NCI-H460 (cell line): ENCODE data around the gene TP63. TPM values are rescaled to one million over a fixed set of nuclear protein-coding genes. Genes with fewer than 3 reads are reported as not detected.

Source experiments
- DNase-seq: peaks from one replicate; pipeline ENCODE4 v3.0.0-alpha.2; 2016; ENCODE audit warnings: low read depth; ENCODE audit errors: extremely low read depth
- total RNA-seq: library from RNA; depleted of rRNA; stranded (reverse); fragments of >200 nt; shearing (Covaris generic); gene quantifications from 2 replicates; pipeline ENCODE4 v1.2.3, GENCODE V29; 2014

The TP63 gene
- total RNA-seq, 1 experiment from 2014 or later = not detected

DNA sequence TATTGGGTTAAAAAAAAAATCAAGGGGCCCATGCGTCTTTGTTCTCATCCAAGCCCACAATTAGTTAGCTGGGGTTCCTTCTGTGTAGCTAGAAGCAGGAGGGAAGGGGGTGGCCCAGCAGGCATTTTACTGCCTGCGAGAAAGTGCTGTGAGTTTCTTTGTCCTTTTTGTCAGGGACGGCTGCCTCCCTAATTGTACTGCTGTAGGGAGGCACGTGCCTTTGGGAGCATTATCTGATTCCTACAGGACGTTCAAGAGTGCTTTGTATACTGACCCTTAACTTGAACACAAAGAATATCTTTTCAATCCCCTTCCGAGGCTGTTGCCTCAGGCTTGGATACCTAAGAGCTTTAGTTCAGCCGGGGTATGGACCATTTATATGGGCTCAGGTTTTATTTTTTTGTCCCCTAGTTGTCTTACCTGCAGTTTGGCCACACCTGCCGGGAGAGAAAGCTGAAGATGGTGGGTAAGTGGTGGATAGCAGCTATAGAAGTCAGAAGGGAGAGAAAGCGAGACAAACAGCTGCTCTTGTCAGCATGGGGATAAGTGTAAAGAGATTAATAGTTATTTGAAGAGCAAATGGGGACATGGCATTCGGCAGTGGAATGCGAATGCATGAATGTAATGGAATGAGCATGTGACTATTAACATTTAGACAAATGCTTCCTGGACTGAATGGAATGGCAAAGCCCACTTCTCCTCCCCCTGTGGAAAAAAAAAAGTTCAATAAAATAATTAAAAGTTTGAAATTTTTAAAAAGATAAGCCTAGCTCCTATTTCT, 175.2 kb downstream of the TP63 start:
- no peak for DNase-seq

DNA sequence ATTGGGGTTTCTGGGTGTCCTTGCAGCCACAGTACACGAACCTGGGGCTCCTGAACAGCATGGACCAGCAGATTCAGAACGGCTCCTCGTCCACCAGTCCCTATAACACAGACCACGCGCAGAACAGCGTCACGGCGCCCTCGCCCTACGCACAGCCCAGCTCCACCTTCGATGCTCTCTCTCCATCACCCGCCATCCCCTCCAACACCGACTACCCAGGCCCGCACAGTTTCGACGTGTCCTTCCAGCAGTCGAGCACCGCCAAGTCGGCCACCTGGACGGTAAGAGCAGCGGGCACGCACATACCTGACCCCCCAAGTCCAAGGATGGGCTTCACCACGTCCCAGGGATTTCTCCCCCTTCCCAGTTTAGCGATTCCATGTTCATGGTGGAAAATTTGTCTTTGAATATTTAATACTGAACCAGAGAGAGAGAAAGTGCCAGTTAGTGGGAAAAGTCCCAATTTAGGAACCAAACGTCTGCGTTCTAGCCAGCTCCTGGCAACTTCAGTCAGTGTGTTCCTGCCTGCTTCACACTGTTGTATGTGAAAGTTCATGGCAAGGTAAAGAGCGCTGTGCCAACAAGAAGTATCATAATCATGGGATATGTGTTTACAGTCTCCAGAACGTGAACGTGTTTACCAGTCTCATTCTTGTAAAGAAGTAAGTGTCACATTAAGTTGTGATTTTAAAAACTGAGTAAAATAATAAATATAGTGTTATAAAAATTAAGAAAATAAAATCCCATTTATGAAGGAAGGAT, 177.2 kb downstream of the TP63 start:
- DNase-seq = no peak

DNA sequence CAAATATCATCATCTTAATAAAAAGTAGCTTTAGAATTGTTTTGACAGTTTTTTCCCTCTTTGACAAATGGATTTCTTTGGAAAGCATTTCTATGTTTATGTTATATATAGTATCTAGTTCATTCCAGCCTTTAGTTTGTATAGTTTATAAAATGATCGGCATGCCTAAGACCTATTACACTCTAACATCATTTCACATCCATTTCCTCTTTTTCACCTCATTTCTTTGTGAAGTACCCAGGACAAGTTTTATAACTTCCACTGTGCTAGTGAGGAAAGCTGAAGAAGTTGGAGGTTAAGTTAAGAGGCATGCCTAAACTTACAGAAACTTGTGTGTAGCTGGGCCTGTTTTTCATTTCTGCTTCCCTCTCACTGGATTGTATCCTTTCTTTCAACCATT, 178.4 kb downstream of the TP63 start:
- no peak for DNase-seq

DNA sequence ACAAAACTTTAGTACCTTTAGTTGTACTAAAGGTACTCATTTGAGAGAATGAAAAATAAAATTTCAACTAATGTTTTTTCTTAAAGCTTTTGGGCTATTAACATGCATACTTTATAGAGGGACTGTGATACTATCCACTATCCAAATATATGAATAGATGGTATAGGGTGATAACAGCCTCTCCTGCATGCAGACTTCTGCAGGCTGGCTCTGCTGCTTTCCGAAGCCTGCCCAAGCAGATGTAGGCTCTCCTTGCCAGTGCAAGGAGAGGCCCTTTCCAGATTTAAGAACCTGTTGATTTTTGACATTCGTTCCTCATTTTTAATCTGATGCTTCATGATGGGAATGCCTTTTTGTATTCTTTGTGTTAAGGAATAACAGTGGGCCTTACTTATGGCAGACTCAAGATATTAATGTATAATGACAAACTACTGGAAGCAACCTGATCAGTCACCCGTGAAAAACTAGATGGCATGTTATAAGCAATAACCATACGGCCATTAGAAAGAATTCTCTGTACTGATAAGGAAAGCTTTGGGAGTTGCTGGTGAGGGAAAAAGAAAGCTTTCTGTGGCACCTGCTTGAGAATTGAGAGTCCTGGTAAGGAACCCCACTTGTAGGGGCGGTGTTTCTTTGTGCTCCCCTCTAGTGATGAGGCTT, 181.7 kb downstream of the TP63 start:
- DNase-seq = no peak

DNA sequence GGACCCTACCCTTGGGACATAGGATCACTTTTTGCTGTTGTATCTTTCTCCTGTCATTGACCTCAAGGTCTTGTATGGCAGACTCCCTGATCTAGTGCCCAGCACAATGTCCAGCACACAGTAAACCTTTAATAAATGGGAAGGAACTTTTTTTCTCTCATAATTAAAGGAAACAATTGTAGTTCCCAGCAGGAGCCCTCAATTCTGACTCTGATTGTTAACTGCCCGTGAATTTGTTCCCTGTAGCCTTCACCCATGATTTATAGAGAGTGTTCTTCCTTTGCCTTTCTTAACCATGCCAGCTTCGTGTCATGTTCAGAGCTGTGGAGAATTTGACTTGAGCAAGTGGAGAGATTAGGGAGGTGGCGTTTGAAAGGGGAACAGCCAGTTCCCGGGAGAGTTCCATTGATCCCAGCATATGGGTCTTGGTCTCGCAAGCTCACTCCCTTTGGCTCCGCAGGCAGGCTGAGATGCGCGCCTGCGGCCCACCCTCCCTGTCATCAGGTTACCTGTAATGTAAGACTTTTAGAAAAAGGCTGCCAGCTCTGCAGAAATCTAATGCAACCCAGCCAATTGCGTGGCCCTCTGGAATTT, 182.6 kb downstream of the TP63 start:
- no peak for DNase-seq

DNA sequence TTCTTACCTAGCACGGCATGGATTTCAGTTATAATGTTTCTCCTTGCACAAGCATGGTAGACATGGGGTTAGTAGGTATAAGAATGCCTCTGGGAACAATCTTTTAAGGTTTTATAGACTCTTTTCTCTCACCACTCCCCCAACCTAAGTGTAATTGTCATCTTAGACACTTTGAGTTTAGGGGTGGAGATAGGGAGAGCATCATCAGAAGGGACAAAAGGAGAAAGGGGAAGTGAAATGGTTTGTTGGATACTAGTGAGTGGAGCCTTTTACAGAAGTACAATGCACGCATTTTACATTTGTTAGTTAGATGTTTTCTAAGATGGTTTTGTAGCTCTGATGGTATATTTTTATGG, 189.2 kb downstream of the TP63 start:
- no peak for DNase-seq

DNA sequence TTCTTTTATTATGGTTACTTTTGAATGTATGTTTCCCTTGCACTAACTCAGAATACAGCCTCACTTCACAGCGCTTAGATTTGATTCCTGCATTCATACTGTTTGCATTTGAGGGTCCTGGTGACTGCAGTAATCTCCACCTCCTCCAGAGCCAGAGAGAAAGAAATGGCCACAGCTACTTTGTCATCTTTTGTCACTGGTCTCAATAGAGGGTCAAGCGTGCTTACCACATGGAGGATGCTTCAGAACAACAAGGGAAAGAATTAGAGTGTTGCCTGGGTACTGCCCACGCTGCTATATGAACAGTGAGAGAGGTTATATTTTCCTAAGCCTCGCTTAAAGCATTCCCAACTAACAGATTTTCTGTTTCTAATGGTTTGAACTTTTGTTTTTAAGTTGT, 190.1 kb downstream of the TP63 start:
- no peak for DNase-seq

DNA sequence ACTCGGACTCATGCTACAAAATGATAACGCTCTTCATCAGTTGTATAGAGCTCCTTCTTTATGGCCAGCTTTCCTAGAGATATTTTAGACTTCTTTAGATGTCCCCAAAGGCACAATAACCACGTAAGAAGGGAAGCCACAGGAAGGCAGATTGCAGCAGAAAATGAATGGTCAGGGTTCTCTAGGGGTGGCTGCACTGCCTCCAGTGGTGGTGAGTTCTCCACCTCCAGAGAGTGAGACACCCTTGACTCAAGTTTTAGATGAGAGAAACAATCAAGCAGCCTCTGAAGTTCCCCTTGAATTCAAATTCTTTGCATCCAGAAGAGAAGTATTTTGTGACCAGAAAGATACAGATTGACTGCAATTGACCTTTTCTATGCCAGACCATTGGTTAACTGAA, 191.5 kb downstream of the TP63 start:
- no peak for DNase-seq

DNA sequence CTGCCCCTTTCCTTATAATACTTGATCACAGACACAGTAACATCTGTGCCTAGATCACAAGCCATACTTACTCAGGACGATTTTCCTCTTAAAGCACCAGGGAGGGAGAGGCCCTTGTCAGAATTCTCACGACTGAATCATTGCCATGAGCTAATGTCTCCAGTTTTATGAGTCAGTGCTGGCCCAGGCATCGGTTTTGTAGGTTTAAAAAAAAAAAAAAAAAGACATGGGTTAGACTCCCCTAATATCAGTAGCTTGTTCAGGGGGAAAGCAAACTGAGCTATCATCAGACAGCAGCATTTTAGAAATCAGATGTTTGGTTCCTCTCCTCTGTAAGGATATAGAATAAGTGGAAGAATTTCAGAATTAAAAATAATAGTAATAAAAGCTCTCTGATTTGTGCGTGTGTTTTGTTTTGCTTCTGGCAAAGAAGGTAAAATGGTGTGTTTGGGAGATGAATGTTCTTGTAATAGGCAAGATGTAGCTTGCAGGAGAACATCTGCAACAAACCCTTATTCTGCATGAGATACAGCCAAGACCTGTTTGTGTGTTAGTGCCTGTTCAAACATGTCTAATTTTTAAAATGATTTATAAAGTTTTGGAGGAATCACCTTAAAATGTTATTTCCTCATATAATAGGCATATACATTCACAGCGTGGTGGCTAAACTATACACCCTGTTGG, 193.6 kb downstream of the TP63 start:
- peak; percentile 2 for DNase-seq

DNA sequence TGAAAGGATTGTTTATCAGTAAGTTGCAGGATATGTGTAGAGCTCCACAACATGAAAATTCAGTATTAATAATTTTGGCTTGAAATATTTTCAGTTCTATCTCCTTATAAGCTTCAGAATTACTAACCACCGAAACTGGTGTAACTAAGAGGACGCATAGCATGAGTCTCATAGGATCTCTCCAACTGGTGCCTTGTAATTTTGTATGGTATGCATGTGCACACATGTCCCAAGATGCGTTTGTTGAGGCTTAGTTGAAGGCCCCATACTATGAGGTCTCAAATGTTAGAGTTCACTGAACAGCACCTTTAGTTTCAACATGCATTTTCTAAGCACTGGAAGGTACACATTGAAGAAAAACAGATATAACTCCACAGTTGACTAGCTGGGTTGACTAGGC, 195.4 kb downstream of the TP63 start:
- no peak for DNase-seq

DNA sequence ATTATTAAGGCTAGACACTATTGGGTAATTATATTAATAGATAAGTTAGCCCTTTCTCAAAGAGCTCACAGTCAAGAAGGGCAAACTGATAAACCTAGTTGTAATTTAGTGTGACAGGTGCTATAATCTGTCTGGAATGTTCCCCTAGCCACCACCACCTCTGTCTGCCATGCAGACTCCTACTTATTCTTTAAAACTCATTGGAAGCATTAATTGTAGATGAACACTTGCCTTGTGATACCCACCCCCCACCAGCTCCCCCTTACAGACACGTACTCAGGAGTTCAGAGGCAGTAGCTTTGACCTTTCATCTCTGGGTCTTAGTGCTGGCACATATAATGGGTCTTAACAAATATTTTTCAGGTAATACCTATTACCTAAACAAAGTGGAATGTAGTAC, 195.9 kb downstream of the TP63 start:
- no peak for DNase-seq

DNA sequence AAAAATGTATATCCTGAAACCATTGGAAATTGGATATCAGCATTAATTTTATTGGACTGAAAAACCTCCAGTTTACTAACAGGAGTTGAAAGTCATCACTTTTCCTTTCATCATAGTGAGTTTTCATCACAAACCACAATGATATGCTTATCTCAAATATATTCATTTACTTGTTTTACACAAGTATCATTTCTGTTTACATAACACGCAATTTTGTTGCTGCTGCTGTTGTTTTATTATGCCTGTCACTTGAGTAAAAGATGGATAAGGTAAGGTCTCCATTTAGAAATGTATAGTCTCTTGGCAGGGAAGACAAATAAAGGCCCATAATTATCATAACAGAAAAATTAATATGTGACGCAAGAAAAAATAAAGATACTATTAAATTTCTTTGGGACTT, 199.2 kb downstream of the TP63 start:
- no peak for DNase-seq

DNA sequence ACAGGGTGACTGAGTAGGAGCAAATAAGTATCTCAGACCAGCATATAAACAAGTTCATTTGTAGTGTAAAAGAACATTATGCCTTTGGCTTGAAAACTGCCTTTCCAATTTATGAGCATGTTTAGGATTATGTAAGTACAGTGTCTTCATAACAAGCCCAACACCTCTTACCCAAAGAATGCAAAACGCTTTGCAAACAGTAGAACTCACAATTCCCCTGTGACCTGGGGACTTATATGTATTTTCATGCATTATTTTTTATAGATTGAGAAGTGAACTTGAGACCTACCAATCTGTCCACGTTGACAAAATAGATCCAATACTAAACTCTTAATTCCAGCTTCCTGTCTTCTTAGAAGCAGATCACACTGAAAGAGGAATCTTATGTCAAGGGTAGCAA, 202.1 kb downstream of the TP63 start:
- no peak for DNase-seq

DNA sequence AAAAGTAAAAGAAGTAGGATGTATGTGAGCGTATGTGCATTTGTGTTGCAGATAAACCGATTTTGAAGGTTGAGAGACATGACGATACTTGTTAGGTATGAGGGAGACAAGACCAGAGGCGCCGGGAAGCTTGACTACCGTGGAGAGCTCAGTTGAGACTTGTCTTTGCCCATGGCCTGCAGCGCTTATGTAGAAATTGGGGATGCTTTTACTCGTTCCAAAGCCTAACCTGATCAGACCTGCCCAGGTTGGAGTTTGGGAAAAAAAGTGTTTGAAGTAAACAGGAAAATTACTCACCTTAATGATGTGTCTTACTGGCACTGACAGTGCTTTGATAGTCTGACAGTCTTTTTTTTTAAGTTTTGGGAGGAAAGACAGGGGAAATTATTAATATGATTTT, 202.8 kb downstream of the TP63 start:
- no peak for DNase-seq

DNA sequence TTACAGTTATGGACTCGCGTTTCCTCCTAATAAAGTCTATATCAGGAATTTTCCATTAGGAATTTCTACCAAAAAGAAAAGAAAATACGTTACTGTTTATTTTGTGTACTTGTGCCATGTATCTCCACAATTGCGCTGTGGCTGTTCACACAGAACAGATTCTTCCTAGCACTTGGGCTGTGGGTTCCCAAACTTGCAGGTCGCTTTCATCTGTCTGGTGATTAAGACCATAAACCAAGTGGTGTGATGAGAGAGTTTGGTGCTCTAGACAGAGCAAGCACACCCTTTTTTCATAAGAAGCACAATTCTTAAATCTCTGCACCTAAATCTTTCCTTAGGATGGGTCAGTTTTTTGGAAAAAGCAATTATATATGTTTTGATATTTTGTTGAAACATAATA, 203.3 kb downstream of the TP63 start:
- DNase-seq = no peak

DNA sequence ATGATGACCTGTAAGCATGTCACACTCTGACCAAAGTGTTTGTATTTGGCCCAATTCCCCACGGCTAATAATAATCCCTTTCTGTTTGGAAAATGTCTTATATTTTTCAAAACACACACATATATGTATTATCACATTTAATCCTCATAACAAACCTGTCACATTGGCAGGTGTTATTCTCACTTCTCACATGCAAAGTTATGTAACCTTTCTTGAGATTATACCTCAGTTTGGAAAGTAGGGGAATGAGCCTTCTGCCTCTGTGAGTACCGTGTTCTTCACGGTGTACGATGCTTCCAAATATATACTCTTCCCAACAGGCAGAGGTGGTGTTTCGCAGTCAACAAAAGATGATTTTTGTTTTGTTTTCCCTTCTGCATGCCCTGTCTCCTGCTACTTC, 205.6 kb downstream of the TP63 start:
- DNase-seq = no peak

DNA sequence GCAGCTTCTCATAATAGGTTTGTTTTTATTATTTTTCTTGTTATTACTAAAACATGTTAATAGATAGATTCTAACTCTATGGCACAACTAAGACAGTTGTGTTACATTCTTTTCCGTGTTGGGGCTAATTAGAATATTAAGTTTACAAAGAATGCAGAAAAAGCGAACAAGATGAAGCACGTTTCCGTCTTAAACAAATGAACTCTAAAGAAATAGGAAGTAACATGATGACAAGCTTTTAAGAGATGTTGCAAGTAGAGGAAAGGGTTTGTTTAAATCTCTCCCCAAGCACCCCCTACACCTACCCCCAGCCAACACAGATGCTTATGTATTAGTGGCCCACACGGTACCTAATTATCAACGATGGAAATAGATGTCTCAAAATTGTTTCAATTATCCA, 207.1 kb downstream of the TP63 start:
- no peak for DNase-seq

DNA sequence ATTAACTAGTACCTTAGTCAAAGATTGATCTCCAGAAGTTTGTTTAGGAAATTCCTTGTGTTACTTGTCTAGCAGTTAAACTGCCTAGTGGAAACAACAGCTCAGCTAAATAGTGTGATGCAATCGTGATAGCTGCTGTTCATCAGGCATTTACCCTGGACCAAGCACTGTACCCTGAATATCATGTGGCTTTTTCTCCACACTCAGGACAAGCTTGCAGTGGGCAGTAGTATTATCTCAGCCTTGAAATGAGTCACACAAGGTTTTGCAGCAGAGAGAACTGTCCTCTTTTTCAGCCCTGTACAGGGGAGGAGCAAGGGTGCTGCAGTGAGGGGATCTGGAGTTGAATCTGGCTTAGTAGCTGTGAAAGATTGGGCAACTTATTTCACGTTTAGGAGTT, 208.4 kb downstream of the TP63 start:
- DNase-seq = no peak

DNA sequence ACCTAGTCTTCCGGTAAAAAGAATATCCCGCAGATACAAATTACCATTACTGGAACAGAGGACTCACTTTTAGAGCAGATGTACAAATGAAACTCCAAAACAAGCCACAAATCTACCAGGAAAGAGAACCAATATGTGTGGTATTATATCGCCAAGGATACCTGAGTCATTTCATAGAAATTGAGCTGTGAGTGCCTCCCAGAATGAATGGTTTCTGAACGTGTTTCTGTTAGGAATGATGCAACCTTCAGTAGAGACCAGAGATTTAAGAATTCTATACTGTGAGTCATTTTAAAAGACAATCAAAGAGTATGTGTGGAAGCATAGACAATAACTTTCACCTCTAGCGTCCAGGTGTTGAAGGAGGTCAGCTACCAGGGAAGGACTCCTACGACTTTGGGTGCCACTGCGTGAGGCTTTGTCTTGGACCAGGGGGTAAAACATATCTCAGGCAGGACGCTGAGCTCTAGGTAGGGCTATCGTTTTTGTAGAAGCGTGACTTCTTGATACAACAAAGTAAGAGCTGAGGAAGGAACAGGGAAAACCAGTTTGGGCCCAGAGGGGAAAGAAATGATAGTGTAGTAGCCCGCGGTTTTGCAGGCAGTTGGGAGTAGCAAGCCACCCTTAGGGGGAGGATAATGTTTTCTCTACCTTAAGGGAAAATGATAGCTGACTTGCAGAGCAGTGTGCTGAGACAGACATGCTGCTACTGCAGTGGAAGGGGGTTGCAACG, 210.4 kb downstream of the TP63 start:
- no peak for DNase-seq
